ENCODE results near the gene GZMM. TPM values are rescaled to one million over a fixed set of nuclear protein-coding genes. Genes with fewer than 3 reads are reported as not detected.

The GZMM gene
- total RNA-seq, 4 donors from 2014 or later = 0.49 TPM; not detected in 3

DNA sequence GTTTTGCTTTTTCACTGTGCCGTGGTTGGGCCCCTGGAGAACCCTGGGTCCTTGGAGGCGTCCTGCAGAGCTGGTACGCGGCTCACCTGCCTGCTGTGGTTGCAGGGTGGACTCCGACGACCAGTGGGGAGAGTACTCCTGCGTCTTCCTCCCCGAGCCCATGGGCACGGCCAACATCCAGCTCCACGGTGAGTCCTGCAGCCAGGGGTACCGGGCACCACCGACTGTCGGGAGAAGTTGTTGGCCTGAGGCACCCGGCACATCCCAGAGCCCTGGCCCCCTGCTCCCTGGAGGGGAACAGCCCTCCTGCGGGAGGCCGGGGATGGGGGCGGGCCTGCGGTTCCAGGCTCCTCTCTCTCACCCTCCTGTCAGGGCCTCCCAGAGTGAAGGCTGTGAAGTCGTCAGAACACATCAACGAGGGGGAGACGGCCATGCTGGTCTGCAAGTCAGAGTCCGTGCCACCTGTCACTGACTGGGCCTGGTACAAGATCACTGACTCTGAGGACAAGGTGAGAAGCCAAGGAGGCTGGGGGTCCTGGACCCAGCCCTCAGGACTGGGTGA, 36.5 kb downstream of the GZMM start:
- Histone ChIP-seq H3K27ac (no peak overlapping the region), H3K4me1 (peaks cover 22 to 45% of the 10 kb centered on the region in 2 donors), H3K9me3 (no peaks in the 10 kb centered on the region), H3K36me3 (peaks cover 0 to 40% of the 10 kb centered on the region in 2 donors), H3K4me3 (no peak overlapping the region), H3K27me3 (no peaks in the 10 kb centered on the region)
- ATAC-seq = no peak
- TF ChIP-seq, protein P1, sequence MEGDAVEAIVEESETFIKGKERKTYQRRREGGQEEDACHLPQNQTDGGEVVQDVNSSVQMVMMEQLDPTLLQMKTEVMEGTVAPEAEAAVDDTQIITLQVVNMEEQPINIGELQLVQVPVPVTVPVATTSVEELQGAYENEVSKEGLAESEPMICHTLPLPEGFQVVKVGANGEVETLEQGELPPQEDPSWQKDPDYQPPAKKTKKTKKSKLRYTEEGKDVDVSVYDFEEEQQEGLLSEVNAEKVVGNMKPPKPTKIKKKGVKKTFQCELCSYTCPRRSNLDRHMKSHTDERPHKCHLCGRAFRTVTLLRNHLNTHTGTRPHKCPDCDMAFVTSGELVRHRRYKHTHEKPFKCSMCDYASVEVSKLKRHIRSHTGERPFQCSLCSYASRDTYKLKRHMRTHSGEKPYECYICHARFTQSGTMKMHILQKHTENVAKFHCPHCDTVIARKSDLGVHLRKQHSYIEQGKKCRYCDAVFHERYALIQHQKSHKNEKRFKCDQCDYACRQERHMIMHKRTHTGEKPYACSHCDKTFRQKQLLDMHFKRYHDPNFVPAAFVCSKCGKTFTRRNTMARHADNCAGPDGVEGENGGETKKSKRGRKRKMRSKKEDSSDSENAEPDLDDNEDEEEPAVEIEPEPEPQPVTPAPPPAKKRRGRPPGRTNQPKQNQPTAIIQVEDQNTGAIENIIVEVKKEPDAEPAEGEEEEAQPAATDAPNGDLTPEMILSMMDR (IDR thresholded peaks at IDR 0.05 in 4 of 5, conservative IDR thresholded peaks at IDR 0.05 in 1 of 5) = no peak
- TF ChIP-seq POLR2A (IDR thresholded peaks at IDR 0.05) = no peak
- intact Hi-C loops (cut with DNase I; ENCODE audit: low total_unique reads) (loop anchor here (5.0 kb wide), 1 partner anchor 437 kb away; no protein-coding TSS in a partner anchor), in situ Hi-C loops (cut with MboI; ENCODE audit: low sequenced_read_pairs in 4 of 4) (no loop called here)
- DNase-seq = no peak

DNA sequence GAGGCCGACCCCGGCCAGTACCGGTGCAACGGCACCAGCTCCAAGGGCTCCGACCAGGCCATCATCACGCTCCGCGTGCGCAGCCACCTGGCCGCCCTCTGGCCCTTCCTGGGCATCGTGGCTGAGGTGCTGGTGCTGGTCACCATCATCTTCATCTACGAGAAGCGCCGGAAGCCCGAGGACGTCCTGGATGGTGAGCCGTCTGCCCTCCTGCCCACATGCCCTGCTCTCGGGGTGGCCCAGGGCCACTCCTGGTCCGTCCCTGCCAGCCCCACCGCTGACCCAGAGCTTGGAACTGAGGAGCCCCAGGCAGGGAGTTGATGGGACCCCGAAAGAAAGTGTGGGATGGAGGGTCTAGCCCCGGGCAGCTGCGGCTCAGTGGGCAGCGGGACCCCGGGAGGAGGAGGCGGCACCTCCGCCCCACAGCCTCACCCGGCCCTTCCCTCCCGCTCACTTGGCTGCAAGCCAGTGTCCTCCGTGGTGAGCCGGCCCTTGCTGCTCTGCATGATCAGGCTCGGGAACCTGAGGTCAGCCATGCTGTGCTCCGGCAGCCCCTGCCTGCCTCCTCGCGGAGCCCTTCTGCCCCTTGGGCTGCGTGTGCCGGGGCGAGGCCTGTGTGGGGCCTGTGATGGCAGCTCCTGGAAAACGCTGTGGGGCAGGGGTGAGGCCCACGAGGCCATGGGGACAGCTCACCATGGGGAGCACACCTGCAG, 37.7 kb downstream of the GZMM start:
- H3K4me1 ChIP-seq = peaks cover 16 to 33% of the 10 kb centered on the region in 2 donors

DNA sequence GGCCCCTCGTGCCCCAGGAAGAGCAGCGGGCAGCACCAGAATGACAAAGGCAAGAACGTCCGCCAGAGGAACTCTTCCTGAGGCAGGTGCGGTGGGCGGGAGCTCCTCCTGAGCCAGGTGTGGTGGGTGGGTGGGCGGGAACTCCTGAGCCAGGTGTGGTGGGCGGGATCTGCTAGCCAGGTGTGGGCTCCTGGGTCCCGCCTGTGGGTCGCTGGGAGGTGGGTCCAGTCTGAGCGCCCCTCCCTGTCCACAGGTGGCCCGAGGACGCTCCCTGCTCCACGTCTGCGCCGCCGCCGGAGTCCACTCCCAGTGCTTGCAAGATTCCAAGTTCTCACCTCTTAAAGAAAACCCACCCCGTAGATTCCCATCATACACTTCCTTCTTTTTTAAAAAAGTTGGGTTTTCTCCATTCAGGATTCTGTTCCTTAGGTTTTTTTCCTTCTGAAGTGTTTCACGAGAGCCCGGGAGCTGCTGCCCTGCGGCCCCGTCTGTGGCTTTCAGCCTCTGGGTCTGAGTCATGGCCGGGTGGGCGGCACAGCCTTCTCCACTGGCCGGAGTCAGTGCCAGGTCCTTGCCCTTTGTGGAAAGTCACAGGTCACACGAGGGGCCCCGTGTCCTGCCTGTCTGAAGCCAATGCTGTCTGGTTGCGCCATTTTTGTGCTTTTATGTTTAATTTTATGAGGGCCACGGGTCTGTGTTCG, 38.8 kb downstream of the GZMM start:
- in situ Hi-C loops (cut with MboI; ENCODE audit: low sequenced_read_pairs in 4 of 4) (no loop called here), intact Hi-C loops (cut with DNase I; ENCODE audit: low total_unique reads) (loop anchor here (5.0 kb wide), 1 partner anchor 435 kb away; no protein-coding TSS in a partner anchor)
- Histone ChIP-seq H3K27me3 (no peaks in the 10 kb centered on the region), H3K36me3 (peaks cover 0 to 40% of the 10 kb centered on the region in 2 donors), H3K4me1 (peaks cover 8 to 22% of the 10 kb centered on the region in 2 donors), H3K4me3 (no peak overlapping the region), H3K27ac (no peak overlapping the region), H3K9me3 (no peaks in the 10 kb centered on the region)
- TF ChIP-seq, protein P1 (IDR thresholded peaks at IDR 0.05 in 4 of 5, conservative IDR thresholded peaks at IDR 0.05 in 1 of 5) = no peak
- TF ChIP-seq POLR2A (IDR thresholded peaks at IDR 0.05) = no peak
- no peak for DNase-seq
- ATAC-seq = no peak

More for the DNA sequence above, 37.7 kb downstream of the GZMM start:
- ATAC-seq = no peak
- no peak for DNase-seq
- Histone ChIP-seq H3K9me3 (no peaks in the 10 kb centered on the region), H3K4me3 (no peak overlapping the region), H3K27ac (no peak overlapping the region), H3K36me3 (peaks cover 0 to 40% of the 10 kb centered on the region in 2 donors), H3K27me3 (no peaks in the 10 kb centered on the region)
- in situ Hi-C loops (cut with MboI; ENCODE audit: low sequenced_read_pairs in 4 of 4) = no loop called here
- TF ChIP-seq POLR2A (IDR thresholded peaks at IDR 0.05) = no peak
- TF ChIP-seq, protein P1 (IDR thresholded peaks at IDR 0.05 in 4 of 5, conservative IDR thresholded peaks at IDR 0.05 in 1 of 5) = no peak
- intact Hi-C loops (cut with DNase I; ENCODE audit: low total_unique reads) = loop anchor here (5.0 kb wide), 1 partner anchor 436 kb away; no protein-coding TSS in a partner anchor

DNA sequence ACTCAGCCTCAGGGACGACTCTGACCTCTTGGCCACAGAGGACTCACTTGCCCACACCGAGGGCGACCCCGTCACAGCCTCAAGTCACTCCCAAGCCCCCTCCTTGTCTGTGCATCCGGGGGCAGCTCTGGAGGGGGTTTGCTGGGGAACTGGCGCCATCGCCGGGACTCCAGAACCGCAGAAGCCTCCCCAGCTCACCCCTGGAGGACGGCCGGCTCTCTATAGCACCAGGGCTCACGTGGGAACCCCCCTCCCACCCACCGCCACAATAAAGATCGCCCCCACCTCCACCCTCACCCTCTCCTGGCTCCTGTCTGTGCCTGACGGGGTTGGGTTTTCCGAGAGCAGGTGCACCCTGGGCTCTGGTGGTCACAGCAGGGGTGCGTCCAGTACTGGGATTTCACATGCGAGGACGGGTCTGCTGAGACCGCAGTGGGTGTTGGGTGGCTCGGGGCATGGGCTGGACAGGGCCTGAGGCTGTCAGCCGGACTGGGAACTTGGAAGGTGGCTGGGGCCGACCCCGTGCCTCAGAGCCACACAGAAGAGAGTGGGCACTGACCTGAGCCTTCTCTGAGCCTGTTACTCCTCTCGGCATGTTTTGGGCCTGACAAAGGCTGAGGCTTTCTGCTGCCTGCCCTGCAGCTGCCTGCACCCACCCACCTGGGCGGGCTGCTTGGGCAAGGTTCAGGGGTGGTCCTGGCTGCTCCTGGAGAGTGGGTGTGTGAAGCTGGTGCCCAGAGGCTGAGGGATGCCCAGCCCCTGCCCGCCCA, 39.5 kb downstream of the GZMM start:
- ATAC-seq = no peak
- intact Hi-C loops (cut with DNase I; ENCODE audit: low total_unique reads) (loop anchor here (5.0 kb wide), 1 partner anchor 434 kb away; no protein-coding TSS in a partner anchor), in situ Hi-C loops (cut with MboI; ENCODE audit: low sequenced_read_pairs in 4 of 4) (no loop called here)
- TF ChIP-seq, protein P1 (IDR thresholded peaks at IDR 0.05 in 4 of 5, conservative IDR thresholded peaks at IDR 0.05 in 1 of 5) = no peak
- TF ChIP-seq POLR2A (IDR thresholded peaks at IDR 0.05) = no peak
- peaks cover 0 to 40% of the 10 kb centered on the region in 2 donors for H3K36me3 ChIP-seq
- H3K27me3 ChIP-seq = peaks cover 6 to 7% (median 6%) of the 10 kb centered on the region in 3 donors
- no peak overlapping the region for H3K27ac ChIP-seq
- no peaks in the 10 kb centered on the region for H3K9me3 ChIP-seq
- peaks cover under 1 to 15% of the 10 kb centered on the region in 2 donors for H3K4me1 ChIP-seq
- no peak for DNase-seq
- no peak overlapping the region for H3K4me3 ChIP-seq

Data from gastrocnemius medialis (tissue), 4 donors.